Measurements from ENCODE around the gene TRPM3.

The TRPM3 gene

GRCh38 chr9:70933321-70933720 is 188.1 kb downstream of the TRPM3 start:
- TF ChIP-seq ZNF70 (CRISPR knock-in tag; IDR thresholded peaks at IDR 0.05), result no peak
- TF ChIP-seq TCF4 (CRISPR knock-in tag; IDR thresholded peaks at IDR 0.05; ENCODE audit: borderline replicate concordance), result no peak
- no peak for TF ChIP-seq ISL1 (CRISPR knock-in tag; IDR thresholded peaks at IDR 0.05)
- TF ChIP-seq GLIS3 (CRISPR knock-in tag; IDR thresholded peaks at IDR 0.05), result no peak
- no peak for TF ChIP-seq CREB5 (CRISPR knock-in tag; IDR thresholded peaks at IDR 0.05; ENCODE audit: low read depth)
- TF ChIP-seq PATZ1 (CRISPR knock-in tag; IDR thresholded peaks at IDR 0.05; ENCODE audit: borderline replicate concordance), result no peak
- no peak for TF ChIP-seq ZFP3 (CRISPR knock-in tag; IDR thresholded peaks at IDR 0.05)
- no peak for TF ChIP-seq ZNF8 (CRISPR knock-in tag; IDR thresholded peaks at IDR 0.05)
- TF ChIP-seq ARNTL (CRISPR knock-in tag; IDR thresholded peaks at IDR 0.05; ENCODE audit: borderline replicate concordance, low read depth), result no peak
- no peak for TF ChIP-seq OSR1 (CRISPR knock-in tag; IDR thresholded peaks at IDR 0.05)
- TF ChIP-seq POU6F1 (CRISPR knock-in tag; IDR thresholded peaks at IDR 0.05; ENCODE audit: borderline replicate concordance, low read depth), result no peak
- TF ChIP-seq TOX (CRISPR knock-in tag; IDR thresholded peaks at IDR 0.05; ENCODE audit: borderline replicate concordance), result no peak
- ATAC-seq, result no peak

- ATAC-seq, result no peak
- TF ChIP-seq ZC3H10 (CRISPR knock-in tag; IDR thresholded peaks at IDR 0.05), result no peak
- no peak for TF ChIP-seq ZFP3 (CRISPR knock-in tag; IDR thresholded peaks at IDR 0.05)
- TF ChIP-seq BACH2 (CRISPR knock-in tag; IDR thresholded peaks at IDR 0.05; ENCODE audit: borderline replicate concordance), result no peak
- TF ChIP-seq TCF4 (CRISPR knock-in tag; IDR thresholded peaks at IDR 0.05; ENCODE audit: borderline replicate concordance), result no peak
- TF ChIP-seq TSHZ2 (CRISPR knock-in tag; IDR thresholded peaks at IDR 0.05), result no peak
- TF ChIP-seq TOX (CRISPR knock-in tag; IDR thresholded peaks at IDR 0.05; ENCODE audit: borderline replicate concordance), result no peak
- TF ChIP-seq PPARA (CRISPR knock-in tag; IDR thresholded peaks at IDR 0.05; ENCODE audit: borderline replicate concordance), result no peak
- TF ChIP-seq CSRNP3 (CRISPR knock-in tag; IDR thresholded peaks at IDR 0.05), result no peak
These were observed 189.3 kb downstream of the TRPM3 start for GRCh38 chr9:70932097-70932496.

- ATAC-seq, result no peak
- no peak for TF ChIP-seq TOX (CRISPR knock-in tag; IDR thresholded peaks at IDR 0.05; ENCODE audit: borderline replicate concordance)
- TF ChIP-seq ARNTL (CRISPR knock-in tag; IDR thresholded peaks at IDR 0.05; ENCODE audit: borderline replicate concordance, low read depth), result no peak
- TF ChIP-seq POU6F1 (CRISPR knock-in tag; IDR thresholded peaks at IDR 0.05; ENCODE audit: borderline replicate concordance, low read depth), result no peak
- no peak for TF ChIP-seq OSR1 (CRISPR knock-in tag; IDR thresholded peaks at IDR 0.05)
- no peak for TF ChIP-seq PPARA (CRISPR knock-in tag; IDR thresholded peaks at IDR 0.05; ENCODE audit: borderline replicate concordance)
- TF ChIP-seq SNAI2 (CRISPR knock-in tag; IDR thresholded peaks at IDR 0.05), result no peak
- no peak for TF ChIP-seq ZNF565 (CRISPR knock-in tag; conservative IDR thresholded peaks at IDR 0.05; ENCODE audit: low read depth)
- TF ChIP-seq ESRRG (CRISPR knock-in tag; IDR thresholded peaks at IDR 0.05), result no peak
- no peak for TF ChIP-seq PATZ1 (CRISPR knock-in tag; IDR thresholded peaks at IDR 0.05; ENCODE audit: borderline replicate concordance)
These were observed 193.9 kb downstream of the TRPM3 start for GRCh38 chr9:70927530-70927929.

Measured in SK-N-SH treated with all-trans-retinoic acid at 6 μM for 48 hours (cell line).